PC-3 (cell line): Measurements from ENCODE around the gene TLR6. TPM values are rescaled to one million over a fixed set of nuclear protein-coding genes. Genes with fewer than 3 reads are reported as not detected.

ENCODE experiments used
- ATAC-seq: fragments of 200-7000 bp; cut with Tn5 transposase; 2 replicates; pipeline ENCODE4 v1.9.1; 2020; ENCODE audit warnings: mild to moderate bottlenecking, moderate library complexity
- BruUV-seq: library from RNA; stranded (reverse); fragments of 400-500 nt; replicated peaks from 2 replicates; lab custom pipeline; 2021; lab: Mats Ljungman, UMichigan
- CTCF ChIA-PET: fragments of 300-600 bp; sonication (Branson Sonifier 250); formaldehyde crosslinking; loops from one replicate; lab custom pipeline; 2022; ENCODE audit warnings: antibody characterized with exemption; lab: Charles Lee
- POLR2A ChIA-PET: fragments of 300-600 bp; sonication (Branson Sonifier 250); formaldehyde crosslinking; loops from one replicate; lab custom pipeline; 2022; ENCODE audit warnings: antibody characterized with exemption; ENCODE audit not compliant: unreplicated experiment; lab: Charles Lee
- DNase-seq: peaks from one replicate; pipeline ENCODE4 v3.0.0-alpha.2; 2015
- H2AFZ ChIP-seq: fragments of 300-600 bp; sonication (generic); 2 replicates; pipeline ENCODE4 v1.6.0; 2016; ENCODE audit warnings: antibody characterized with exemption, low read length
- H3F3A ChIP-seq: fragments of 300-600 bp; sonication (generic); one replicate; pipeline ENCODE4 v1.6.0; 2017; ENCODE audit warnings: antibody characterized with exemption, low read length, control low read depth, mild to moderate bottlenecking; ENCODE audit not compliant: unreplicated experiment
- H3K27ac ChIP-seq: fragments of 300-600 bp; sonication (generic); 2 replicates; pipeline ENCODE4 v1.5.1; 2016; ENCODE audit warnings: mild to moderate bottlenecking, low read length
- H3K27me3 ChIP-seq: fragments of 300-600 bp; sonication (generic); 2 replicates; pipeline ENCODE4 v1.6.1; 2016; ENCODE audit warnings: low read length, mixed read lengths
- H3K36me3 ChIP-seq: fragments of 300-600 bp; sonication (generic); 2 replicates; pipeline ENCODE4 v1.6.1; 2016; ENCODE audit warnings: low read depth, mixed run types, low read length, mixed read lengths
- H3K4me1 ChIP-seq: fragments of 300-600 bp; sonication (generic); 2 replicates; pipeline ENCODE4 v1.5.1; 2016; ENCODE audit warnings: low read length; ENCODE audit not compliant: insufficient read depth
- H3K4me2 ChIP-seq: fragments of 300-600 bp; sonication (generic); 2 replicates; pipeline ENCODE4 v1.6.0; 2016; ENCODE audit warnings: low read length
- H3K4me3 ChIP-seq: fragments of 300-600 bp; sonication (generic); 2 replicates; pipeline ENCODE4 v1.5.1; 2016; ENCODE audit warnings: mild to moderate bottlenecking, low read length, mixed read lengths
- H3K79me2 ChIP-seq: fragments of 300-600 bp; sonication (generic); 2 replicates; pipeline ENCODE4 v1.6.1; 2017; ENCODE audit warnings: low read length, mixed read lengths
- H3K9ac ChIP-seq: fragments of 300-600 bp; sonication (generic); 2 replicates; pipeline ENCODE4 v1.6.0; 2016; ENCODE audit warnings: mild to moderate bottlenecking, low read length
- H3K9me2 ChIP-seq: fragments of 300-600 bp; sonication (generic); replicated peaks from 2 replicates; pipeline ENCODE4 v1.6.1; 2016; ENCODE audit warnings: mixed run types, low read length, mixed read lengths
- H3K9me3 ChIP-seq: fragments of 300-600 bp; sonication (generic); 2 replicates; pipeline ENCODE4 v1.6.1; 2016; ENCODE audit warnings: low read length, mixed read lengths
- H4K20me1 ChIP-seq: fragments of 300-600 bp; sonication (generic); 2 replicates; pipeline ENCODE4 v1.6.1; 2016; ENCODE audit warnings: low read length, mixed read lengths
- EZH2 ChIP-seq: fragments of 300-600 bp; sonication (generic); IDR thresholded peaks from one replicate; pipeline ENCODE4 v1.6.1; 2017; ENCODE audit warnings: antibody characterized with exemption, mild to moderate bottlenecking, low read length; ENCODE audit not compliant: unreplicated experiment
- EZH2phosphoT487 ChIP-seq: fragments of 300-600 bp; sonication (generic); IDR thresholded peaks from 2 replicates; pipeline ENCODE4 v1.6.1; 2018; ENCODE audit warnings: mild to moderate bottlenecking, antibody characterized with exemption, low read length, borderline replicate concordance
- intact Hi-C: fragments of 100-400 bp; cut with micrococcal nuclease; formaldehyde crosslinking; loops from 2 replicates; pipeline ENCODE4 v1.9.0; 2023
- total RNA-seq: library from RNA; depleted of rRNA; stranded (reverse); fragments of >200 nt; gene quantifications from 2 replicates; pipeline ENCODE4 v1.2.3, GENCODE V29; 2014
- TF ChIP-seq, protein P1 (sequence below): fragments of 300-600 bp; sonication (generic); conservative IDR thresholded peaks from 2 replicates; pipeline ENCODE4 v1.5.1; 2017; ENCODE audit warnings: antibody characterized with exemption, low read depth, mild to moderate bottlenecking, low read length

Gene TLR6
- total RNA-seq, 1 experiment from 2014 or later, result 1.2 TPM

DNA sequence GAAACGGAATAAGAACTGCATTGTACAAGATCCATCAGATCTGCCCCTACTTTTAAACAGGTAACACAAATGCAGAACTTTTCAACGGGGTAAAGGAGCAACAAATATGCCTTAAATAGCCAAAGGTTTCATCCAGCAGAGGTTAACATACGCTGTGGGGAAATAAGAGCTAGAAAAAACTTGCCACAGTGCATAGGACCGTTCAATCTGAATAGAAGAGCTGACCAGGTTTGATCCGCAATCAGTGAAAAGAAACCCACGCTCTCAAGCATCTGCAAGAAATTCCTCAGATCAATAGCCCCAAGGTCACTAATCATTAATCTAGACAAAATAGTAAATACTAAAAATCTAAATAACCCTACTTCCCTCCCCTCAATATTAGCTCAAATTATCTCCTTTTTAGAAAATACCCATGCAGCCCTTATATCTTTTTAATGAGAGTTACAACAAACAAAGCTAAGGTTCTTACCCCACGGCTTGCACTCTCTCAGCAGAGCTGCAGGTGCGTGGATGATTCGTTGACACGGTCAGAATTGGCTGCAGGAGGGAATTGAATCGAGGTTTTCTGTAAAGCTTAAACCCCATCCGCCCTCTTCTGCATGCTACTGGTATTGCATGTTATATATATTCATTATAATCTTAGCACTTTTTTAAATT is 74.0 kb downstream of the TLR6 start, which contains the start of gene TLR10:
TSS of gene TLR10 (minus strand) at position 539 of the 657 bp plus-strand sequence. CDS start 7,400 bp downstream, outside the sequence.
- Histone ChIP-seq H3K9ac (no peak within 1 kb of the TSS), H3K27me3 (no peaks in the 10 kb centered on the region), H3K36me3 (no peaks in the 10 kb centered on the region), H3K9me3 (no peaks in the 10 kb centered on the region), H3K4me1 (no peaks in the 10 kb centered on the region), H4K20me1 (no peaks in the 10 kb centered on the region), H3K9me2 (no peaks in the 10 kb centered on the region), H3F3A (no peaks in the 10 kb centered on the region), H3K27ac (no peak within 1 kb of the TSS), H2AFZ (peak within 1 kb of the TSS; percentile 42), H3K79me2 (no peaks in the 10 kb centered on the region), H3K4me2 (peak within 1 kb of the TSS; percentile 50), H3K4me3 (no peak within 1 kb of the TSS)
- ChIA-PET CTCF (interaction anchor here (0.7 to 2.1 kb wide), 4 partner anchors 21 to 27 kb away, joined by 3 to 10 read pairs (median 4); no protein-coding TSS in a partner anchor), POLR2A (no interaction called here)
- BruUV-seq, result no TSS peak
- TF ChIP-seq, protein P1, sequence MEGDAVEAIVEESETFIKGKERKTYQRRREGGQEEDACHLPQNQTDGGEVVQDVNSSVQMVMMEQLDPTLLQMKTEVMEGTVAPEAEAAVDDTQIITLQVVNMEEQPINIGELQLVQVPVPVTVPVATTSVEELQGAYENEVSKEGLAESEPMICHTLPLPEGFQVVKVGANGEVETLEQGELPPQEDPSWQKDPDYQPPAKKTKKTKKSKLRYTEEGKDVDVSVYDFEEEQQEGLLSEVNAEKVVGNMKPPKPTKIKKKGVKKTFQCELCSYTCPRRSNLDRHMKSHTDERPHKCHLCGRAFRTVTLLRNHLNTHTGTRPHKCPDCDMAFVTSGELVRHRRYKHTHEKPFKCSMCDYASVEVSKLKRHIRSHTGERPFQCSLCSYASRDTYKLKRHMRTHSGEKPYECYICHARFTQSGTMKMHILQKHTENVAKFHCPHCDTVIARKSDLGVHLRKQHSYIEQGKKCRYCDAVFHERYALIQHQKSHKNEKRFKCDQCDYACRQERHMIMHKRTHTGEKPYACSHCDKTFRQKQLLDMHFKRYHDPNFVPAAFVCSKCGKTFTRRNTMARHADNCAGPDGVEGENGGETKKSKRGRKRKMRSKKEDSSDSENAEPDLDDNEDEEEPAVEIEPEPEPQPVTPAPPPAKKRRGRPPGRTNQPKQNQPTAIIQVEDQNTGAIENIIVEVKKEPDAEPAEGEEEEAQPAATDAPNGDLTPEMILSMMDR, result peak; percentile 48
- no peak for TF ChIP-seq EZH2phosphoT487
- DNase-seq (peak; percentile 41), ATAC-seq (peak; percentile 53)
- intact Hi-C loops, result loop anchor here (2.0 kb wide), 1 partner anchor 24 kb away; no protein-coding TSS in a partner anchor

DNA sequence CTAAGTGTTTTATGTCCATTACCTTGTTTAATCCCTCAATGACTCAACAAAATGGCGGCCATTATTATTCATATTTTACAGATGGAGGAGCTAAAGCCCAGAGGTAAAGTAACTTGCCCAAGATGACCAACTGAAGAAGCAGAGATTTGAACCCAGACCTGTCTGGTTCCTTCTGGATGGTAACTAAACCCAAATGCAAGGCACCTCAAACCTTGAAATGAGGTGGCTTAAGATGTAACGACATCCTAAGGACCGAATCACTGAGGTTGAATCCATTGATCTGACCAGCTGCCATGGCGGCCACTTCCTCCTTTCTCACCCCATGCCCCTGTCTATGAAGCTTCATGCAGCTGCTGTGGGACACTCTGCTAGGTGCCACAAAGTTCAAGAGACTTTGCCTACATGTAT is 74.8 kb downstream of the TLR6 start:
- POLR2A ChIA-PET, result no interaction called here
- ATAC-seq, result no peak

More for the DNA sequence above, 74.8 kb downstream of the TLR6 start:
- no peaks in the 10 kb centered on the region for H3K27me3 ChIP-seq
- H3K9ac ChIP-seq, result no peak overlapping the region
- no peak overlapping the region for H3K27ac ChIP-seq
- TF ChIP-seq, protein P1, result no peak
- no peak for TF ChIP-seq EZH2
- no peak for TF ChIP-seq EZH2phosphoT487
- H3K4me3 ChIP-seq, result no peak overlapping the region
- no peaks in the 10 kb centered on the region for H3K9me3 ChIP-seq
- no peaks in the 10 kb centered on the region for H3K79me2 ChIP-seq
- no peaks in the 10 kb centered on the region for H3K36me3 ChIP-seq
- no peaks in the 10 kb centered on the region for H4K20me1 ChIP-seq
- CTCF ChIA-PET, result interaction anchor here (0.7 to 2.1 kb wide), 2 partner anchors 22 to 24 kb away, joined by 3 to 10 read pairs; no protein-coding TSS in a partner anchor
- no peak overlapping the region for H3K4me2 ChIP-seq
- H3K4me1 ChIP-seq, result no peaks in the 10 kb centered on the region
- DNase-seq, result no peak
- no TSS peak for BruUV-seq
- no peak overlapping the region; the same call in 1 of the 2 replicates for H2AFZ ChIP-seq
- H3F3A ChIP-seq, result no peaks in the 10 kb centered on the region
- H3K9me2 ChIP-seq, result no peaks in the 10 kb centered on the region
- intact Hi-C loops, result loop anchor here (2.0 kb wide), 1 partner anchor 23 kb away; no protein-coding TSS in a partner anchor
